NCI-H1105 treated with DMSO at 0.1 percent for 48 hours (cell line): ENCODE results near the gene TK2.
"Not testable (repeated sequence)": the region's sequence is repeated elsewhere in the genome, so short reads cannot be mapped to it uniquely, and the experiment has no call there.

Source experiments
- DNase-seq: peaks from one replicate; lab custom pipeline; 2025; lab: John Stamatoyannopoulos, UW

Gene TK2

GRCh38 chr16:66519482-66520373, 30.2 kb downstream of the TK2 start:
- no peak for DNase-seq

GRCh38 chr16:66517586-66518263, 32.2 kb downstream of the TK2 start:
- no peak for DNase-seq

GRCh38 chr16:66516808-66517585, 32.9 kb downstream of the TK2 start:
- DNase-seq: no peak

GRCh38 chr16:66516509-66516807, 33.5 kb downstream of the TK2 start:
- DNase-seq: no peak

- DNase-seq: no peak
Observed at GRCh38 chr16:66515596-66516508, 34.1 kb downstream of the TK2 start.

GRCh38 chr16:66514980-66515595, 34.8 kb downstream of the TK2 start:
- DNase-seq: not testable (repeated sequence)

- not testable (repeated sequence) for DNase-seq
Observed at GRCh38 chr16:66514391-66514790, 35.5 kb downstream of the TK2 start.

- DNase-seq: no peak
Observed at GRCh38 chr16:66513111-66513723, 36.7 kb downstream of the TK2 start.

- DNase-seq: no peak
Observed at GRCh38 chr16:66512272-66513110, 37.4 kb downstream of the TK2 start.

- no peak for DNase-seq
Observed at GRCh38 chr16:66511602-66512271, 38.2 kb downstream of the TK2 start.

- no peak for DNase-seq
Observed at GRCh38 chr16:66510711-66511601, 39.0 kb downstream of the TK2 start.

- DNase-seq: no peak
Observed at GRCh38 chr16:66510298-66510697, 39.6 kb downstream of the TK2 start.

GRCh38 chr16:66509576-66509975, 40.3 kb downstream of the TK2 start:
- DNase-seq: no peak

- no peak for DNase-seq
Observed at GRCh38 chr16:66508914-66509496, 40.9 kb downstream of the TK2 start.

GRCh38 chr16:66508248-66508913, 41.5 kb downstream of the TK2 start:
- no peak for DNase-seq

- DNase-seq: no peak
Observed at GRCh38 chr16:66507731-66508239, 42.1 kb downstream of the TK2 start.

GRCh38 chr16:66503612-66504011, 46.3 kb downstream of the TK2 start:
- no peak for DNase-seq
